GM23248 (cell line): ENCODE results near the gene RUNX1. TPM values are rescaled to one million over a fixed set of nuclear protein-coding genes. Genes with fewer than 3 reads are reported as not detected.

Experiments used
- DNase-seq: peaks from one replicate; pipeline ENCODE4 v3.0.0-alpha.2; 2015
- H2AFZ ChIP-seq: fragments of 200-600 bp; sonication (generic); 2 replicates; pipeline ENCODE4 v1.6.1; 2016; ENCODE audit warnings: antibody characterized with exemption
- H3F3A ChIP-seq: fragments of 200-600 bp; sonication (generic); 2 replicates; pipeline ENCODE4 v1.6.1; 2016; ENCODE audit warnings: mild to moderate bottlenecking, antibody characterized with exemption, mixed run types; ENCODE audit not compliant: insufficient read depth
- H3K27ac ChIP-seq: fragments of 200-600 bp; sonication (generic); 2 replicates; pipeline ENCODE4 v1.5.1; 2016; ENCODE audit warnings: mild to moderate bottlenecking
- H3K27me3 ChIP-seq: fragments of 200-600 bp; sonication (generic); replicated peaks from 2 replicates; pipeline ENCODE4 v1.6.1; 2016; ENCODE audit warnings: mild to moderate bottlenecking; ENCODE audit not compliant: insufficient read depth
- H3K36me3 ChIP-seq: fragments of 200-600 bp; sonication (generic); 2 replicates; pipeline ENCODE4 v1.6.1; 2016; ENCODE audit warnings: low read depth, mild to moderate bottlenecking
- H3K4me1 ChIP-seq: fragments of 200-600 bp; sonication (generic); 2 replicates; pipeline ENCODE4 v1.6.1; 2016; ENCODE audit warnings: mild to moderate bottlenecking; ENCODE audit not compliant: insufficient read depth
- H3K4me2 ChIP-seq: fragments of 200-600 bp; sonication (generic); one replicate; pipeline ENCODE4 v1.6.1; 2016; ENCODE audit warnings: mild to moderate bottlenecking; ENCODE audit not compliant: unreplicated experiment
- H3K4me3 ChIP-seq: fragments of 200-600 bp; sonication (generic); 2 replicates; pipeline ENCODE4 v1.5.1; 2016; ENCODE audit warnings: mild to moderate bottlenecking
- H3K79me2 ChIP-seq: fragments of 200-600 bp; sonication (generic); 2 replicates; pipeline ENCODE4 v1.6.1; 2016; ENCODE audit warnings: mild to moderate bottlenecking; ENCODE audit not compliant: insufficient read depth
- H3K9ac ChIP-seq: fragments of 200-600 bp; sonication (generic); 2 replicates; pipeline ENCODE4 v1.6.1; 2016; ENCODE audit warnings: mild to moderate bottlenecking
- H3K9me2 ChIP-seq: fragments of 200-600 bp; sonication (generic); 2 replicates; pipeline ENCODE4 v1.6.1; 2016; ENCODE audit warnings: mixed run types, mild to moderate bottlenecking, moderate library complexity; ENCODE audit not compliant: insufficient read depth
- H3K9me3 ChIP-seq: fragments of 200-600 bp; sonication (generic); one replicate; pipeline ENCODE4 v1.6.1; 2017; ENCODE audit warnings: low read depth
- H4K20me1 ChIP-seq: fragments of 200-600 bp; sonication (generic); 2 replicates; pipeline ENCODE4 v1.6.0; 2016; ENCODE audit not compliant: insufficient read depth
- EZH2 ChIP-seq: fragments of 200-600 bp; sonication (generic); IDR thresholded peaks from 2 replicates; pipeline ENCODE4 v1.6.1; 2018; ENCODE audit warnings: antibody characterized with exemption, mild to moderate bottlenecking; ENCODE audit not compliant: insufficient read depth, poor library complexity, severe bottlenecking
- EZH2phosphoT487 ChIP-seq: fragments of 200-600 bp; sonication (generic); IDR thresholded peaks from 2 replicates; pipeline ENCODE4 v1.6.1; 2018; ENCODE audit warnings: antibody characterized with exemption, moderate library complexity, mild to moderate bottlenecking, low read depth; ENCODE audit not compliant: insufficient read depth
- WGBS, 2 experiments: methylation state at CpG; one replicate each; pipeline ENCODE4 v1.1.6; 2015 to 2017; ENCODE audit warnings: low lambda C conversion rate in 2 of 2, low coverage in 1 of 2; ENCODE audit errors: missing lambda C conversion rate in 2 of 2; 5-methylcytosine and 5-hydroxymethylcytosine counted together
- in situ Hi-C: fragments of 300-500 bp; cut with MboI; formaldehyde crosslinking; loops from 2 replicates; pipeline ENCODE4 v1.15.0; 2020
- polyA plus RNA-seq: library from polyadenylated mRNA; unstranded; fragments of >200 nt; fragmentation: Nextera tagmentation; extraction: Ambion mirVana; gene quantifications from 2 replicates; pipeline ENCODE4 v1.2.1, GENCODE V29; 2016
- total RNA-seq: library from RNA; depleted of rRNA; stranded (reverse); fragments of >200 nt; shearing (Covaris generic); gene quantifications from 2 replicates; pipeline ENCODE4 v1.2.3, GENCODE V29; 2014

RUNX1 gene
- total and polyA plus RNA-seq, 2 experiments from 2014 or later, result 21.3 to 32.6 TPM

GRCh38 chr21:34865400-34866241 is 183.5 kb downstream of the RUNX1 start:
- peaks cover 100% of the 10 kb centered on the region for H3K79me2 ChIP-seq
- no peak overlapping the region for H3K4me2 ChIP-seq
- H3K9ac ChIP-seq, result no peak overlapping the region
- in situ Hi-C loops, result no loop called here
- DNase-seq, result no peak
- no peak overlapping the region for H2AFZ ChIP-seq
- no peaks in the 10 kb centered on the region for H3K9me2 ChIP-seq
- peaks cover 28% of the 10 kb centered on the region for H4K20me1 ChIP-seq
- WGBS, 2 experiments, result 88 to 89% methylated on average over 20 of the region's 20 CpGs
- H3K4me3 ChIP-seq, result no peak overlapping the region
- H3K4me1 ChIP-seq, result peaks cover 47% of the 10 kb centered on the region
- H3K36me3 ChIP-seq, result peaks cover 91% of the 10 kb centered on the region
- no peaks in the 10 kb centered on the region for H3K27me3 ChIP-seq
- peaks cover 90% of the 10 kb centered on the region for H3F3A ChIP-seq
- H3K27ac ChIP-seq, result no peak overlapping the region; the same call in 1 of the 2 replicates
- no peaks in the 10 kb centered on the region for H3K9me3 ChIP-seq
- TF ChIP-seq EZH2 (no peak), EZH2phosphoT487 (no peak)

DNA sequence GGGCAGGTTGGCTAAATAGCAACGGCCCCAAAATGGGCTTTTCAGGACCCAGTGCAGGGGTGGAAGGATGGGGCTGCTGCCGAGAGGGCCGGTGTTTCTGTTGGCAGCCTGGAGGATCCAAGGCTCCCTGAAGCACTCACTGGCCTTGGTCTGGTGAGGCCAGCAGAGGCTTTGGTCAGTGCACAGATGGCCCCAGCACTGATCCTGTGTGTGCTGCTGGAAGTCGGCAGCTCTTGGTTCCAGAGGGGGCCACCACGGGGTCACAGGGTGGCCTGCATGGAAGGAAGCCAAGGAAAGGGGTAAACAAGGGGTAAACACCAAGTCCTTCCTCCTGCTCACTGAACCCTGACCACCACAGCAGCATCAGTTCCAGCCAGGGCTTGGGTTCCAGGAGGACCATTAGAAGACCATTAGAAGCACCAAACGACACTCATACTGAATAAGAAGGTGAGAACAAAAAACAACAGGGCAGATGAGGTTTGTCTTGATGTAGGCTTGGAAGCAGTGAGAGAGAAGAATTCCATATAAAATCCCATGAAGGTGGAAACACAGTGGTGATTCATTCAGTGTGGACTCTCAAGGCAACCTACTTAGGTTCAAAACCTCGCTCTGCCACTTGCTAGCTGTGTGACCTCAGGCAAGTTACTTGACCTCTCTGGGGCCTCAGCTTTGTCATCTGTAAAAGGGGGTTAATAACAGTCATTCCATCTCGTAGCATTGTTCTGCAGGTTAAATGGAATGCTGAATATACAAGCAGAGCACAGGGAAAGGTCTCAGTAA is 184.5 kb downstream of the RUNX1 start:
- peaks cover 28% of the 10 kb centered on the region for H4K20me1 ChIP-seq
- no peak for DNase-seq
- H3K79me2 ChIP-seq, result peaks cover 100% of the 10 kb centered on the region
- in situ Hi-C loops, result no loop called here
- peaks cover 91% of the 10 kb centered on the region for H3K36me3 ChIP-seq
- H3K9ac ChIP-seq, result peak overlapping the region; percentile 45
- H3K4me2 ChIP-seq, result peak overlapping the region; percentile 13
- H3K9me2 ChIP-seq, result no peaks in the 10 kb centered on the region
- H3K4me3 ChIP-seq, result no peak overlapping the region
- H3K4me1 ChIP-seq, result peaks cover 48% of the 10 kb centered on the region
- H3K9me3 ChIP-seq, result no peaks in the 10 kb centered on the region
- 66 to 69% methylated on average over 8 of the region's 8 CpGs for WGBS, 2 experiments
- peak overlapping the region; percentile 75 for H3K27ac ChIP-seq
- TF ChIP-seq EZH2phosphoT487, result no peak
- TF ChIP-seq EZH2, result no peak
- H3F3A ChIP-seq, result peaks cover 90% of the 10 kb centered on the region
- H3K27me3 ChIP-seq, result no peaks in the 10 kb centered on the region
- H2AFZ ChIP-seq, result no peak overlapping the region

- Histone ChIP-seq H3K4me3 (no peak overlapping the region), H3K79me2 (peaks cover 100% of the 10 kb centered on the region), H3K27ac (peak overlapping the region; percentile 26), H3K9me2 (no peaks in the 10 kb centered on the region), H2AFZ (no peak overlapping the region), H3F3A (peaks cover 90% of the 10 kb centered on the region), H4K20me1 (peaks cover 17% of the 10 kb centered on the region; the same call in 1 of the 2 replicates), H3K27me3 (no peaks in the 10 kb centered on the region), H3K36me3 (peaks cover 94% of the 10 kb centered on the region), H3K9ac (no peak overlapping the region), H3K9me3 (no peaks in the 10 kb centered on the region), H3K4me2 (no peak overlapping the region), H3K4me1 (peaks cover 51% of the 10 kb centered on the region)
- no peak for DNase-seq
- TF ChIP-seq EZH2phosphoT487, result no peak
- TF ChIP-seq EZH2, result no peak
- in situ Hi-C loops, result no loop called here
- WGBS, 2 experiments, result 97% methylated on average over 3 of the region's 3 CpGs
Observed at GRCh38 chr21:34862951-34863350, 186.2 kb downstream of the RUNX1 start.

DNA sequence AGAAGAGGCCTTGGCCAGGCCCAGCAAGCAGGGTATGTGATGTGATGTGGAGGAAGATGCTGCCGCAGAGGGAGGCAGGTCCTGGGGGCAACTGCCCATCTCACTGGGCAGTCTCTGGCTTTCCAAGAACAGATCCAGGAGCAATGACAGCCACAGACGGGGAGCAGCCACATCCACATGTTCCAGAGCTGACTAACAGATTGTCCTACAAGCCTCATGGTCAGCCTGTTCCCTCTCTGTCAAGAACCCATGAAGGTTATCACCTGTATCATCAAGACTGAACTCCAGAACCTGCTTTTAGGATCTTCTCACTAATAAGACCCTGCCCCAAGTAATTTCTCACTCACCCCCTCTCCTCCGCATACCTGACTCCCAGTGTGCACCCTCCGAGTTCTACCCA is 187.8 kb downstream of the RUNX1 start:
- 0 out of 2 replicates have a peak overlapping the region, but pooled peaks have one; percentile 2 for H3K9ac ChIP-seq
- no peak overlapping the region for H2AFZ ChIP-seq
- H3K79me2 ChIP-seq, result peaks cover 100% of the 10 kb centered on the region
- H3K4me2 ChIP-seq, result no peak overlapping the region
- no peak overlapping the region for H3K4me3 ChIP-seq
- DNase-seq, result no peak
- peaks cover 51% of the 10 kb centered on the region for H3K4me1 ChIP-seq
- 92 to 94% methylated on average over 4 of the region's 4 CpGs for WGBS, 2 experiments
- H3K36me3 ChIP-seq, result peaks cover 95% of the 10 kb centered on the region
- H4K20me1 ChIP-seq, result peaks cover 20% of the 10 kb centered on the region; the same call in 1 of the 2 replicates
- no peaks in the 10 kb centered on the region for H3K27me3 ChIP-seq
- TF ChIP-seq EZH2 (no peak), EZH2phosphoT487 (no peak)
- H3K27ac ChIP-seq, result peak overlapping the region; percentile 10
- no peaks in the 10 kb centered on the region for H3K9me3 ChIP-seq
- in situ Hi-C loops, result no loop called here
- peaks cover 96% of the 10 kb centered on the region for H3F3A ChIP-seq
- H3K9me2 ChIP-seq, result no peaks in the 10 kb centered on the region
